Hippocampal formation (tissue), 2 donors: ENCODE measurements around the gene IL17C.
A peak's percentile ranks its signal among the peaks of the same experiment; 100 is the strongest.

ENCODE experiments used
- DNase-seq, 2 donors: peaks; one replicate each; lab custom pipeline; 2025; lab: John Stamatoyannopoulos, UW

IL17C gene

DNA sequence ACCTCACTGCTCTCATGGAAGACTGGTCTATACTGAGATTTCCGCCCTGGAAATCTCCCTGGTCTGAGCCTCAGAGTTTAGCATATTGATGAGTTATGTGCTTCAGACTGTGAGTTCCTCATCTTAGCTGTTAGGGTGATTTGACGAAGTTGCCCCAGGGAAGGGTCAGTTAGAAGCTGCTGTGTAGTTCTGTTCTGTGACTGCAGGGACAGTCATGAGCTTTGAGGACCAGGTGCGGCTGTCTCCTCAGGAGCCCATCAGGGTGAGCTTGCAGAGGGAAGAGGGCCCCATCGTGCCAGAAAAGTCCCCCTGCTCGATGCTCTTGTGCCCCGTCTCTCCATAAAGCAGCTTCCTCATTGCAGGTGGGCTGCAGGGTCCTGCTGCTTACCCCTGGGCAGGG lies 28.3 kb upstream of the IL17C start:
- DNase-seq = no peak

DNA sequence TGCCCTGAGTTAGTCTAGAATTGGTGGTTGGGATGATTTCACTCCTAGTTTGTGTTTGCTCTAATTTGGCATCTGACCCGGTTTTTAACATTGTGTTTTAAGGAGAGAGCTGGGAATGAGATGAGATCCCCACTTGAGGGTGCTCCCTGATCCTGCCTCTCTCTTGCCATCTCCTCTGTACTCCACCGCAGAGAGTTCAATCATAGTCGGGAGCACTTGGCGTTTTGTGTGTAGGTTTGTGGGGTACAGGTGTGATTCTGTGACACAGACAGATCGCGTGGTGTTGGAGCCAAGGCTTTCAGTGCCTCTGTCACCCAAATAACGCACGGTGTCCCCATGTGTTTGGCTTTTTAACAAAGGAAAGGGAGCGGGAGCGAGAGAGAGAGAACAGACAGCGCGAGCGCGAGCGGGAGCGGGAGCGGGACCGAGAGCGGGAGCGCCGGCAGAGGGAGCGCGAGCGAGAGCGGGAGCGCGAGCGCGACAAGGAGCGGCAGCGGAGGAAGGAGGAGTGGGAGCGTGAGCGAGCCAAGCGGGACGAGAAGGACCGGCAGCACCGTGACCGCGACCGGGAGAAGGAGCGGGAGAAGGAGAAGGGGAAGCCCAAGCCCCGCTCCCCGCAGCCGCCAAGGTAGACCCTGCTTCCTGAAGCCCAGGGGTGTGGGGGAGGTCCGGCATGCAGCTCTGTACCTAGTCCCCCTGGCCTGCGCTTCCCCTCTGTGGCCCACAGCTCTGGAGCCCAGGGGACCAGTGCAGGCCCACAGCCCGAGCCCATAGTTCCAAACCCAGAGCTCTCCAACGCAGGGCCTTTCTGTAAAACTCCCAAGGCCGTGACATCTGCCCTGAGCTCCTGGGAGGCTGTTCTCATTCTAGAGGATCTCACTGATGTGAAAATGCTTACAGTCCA lies 27.2 kb upstream of the IL17C start:
- DNase-seq = peak in 1 of 2 donors; percentile 20

DNA sequence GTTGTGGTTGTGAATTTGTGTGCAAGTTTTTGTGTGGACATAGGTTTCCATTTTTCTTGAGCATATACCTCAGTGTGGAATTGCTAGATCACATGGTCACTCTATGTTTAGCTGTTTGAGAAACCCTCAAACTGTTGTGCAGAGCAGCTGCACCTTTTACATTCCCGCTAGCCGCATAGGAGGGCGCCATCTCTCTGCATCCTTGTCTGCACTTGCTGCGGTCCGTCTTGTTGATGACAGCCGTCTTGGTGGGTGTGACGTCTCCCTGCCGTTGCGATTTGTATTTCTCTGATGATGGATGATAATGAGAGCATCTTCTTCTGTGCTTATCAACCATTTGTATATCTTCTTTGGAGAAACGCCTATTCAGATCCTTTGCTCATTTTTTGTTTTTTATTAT lies 25.1 kb upstream of the IL17C start:
- no peak for DNase-seq

DNA sequence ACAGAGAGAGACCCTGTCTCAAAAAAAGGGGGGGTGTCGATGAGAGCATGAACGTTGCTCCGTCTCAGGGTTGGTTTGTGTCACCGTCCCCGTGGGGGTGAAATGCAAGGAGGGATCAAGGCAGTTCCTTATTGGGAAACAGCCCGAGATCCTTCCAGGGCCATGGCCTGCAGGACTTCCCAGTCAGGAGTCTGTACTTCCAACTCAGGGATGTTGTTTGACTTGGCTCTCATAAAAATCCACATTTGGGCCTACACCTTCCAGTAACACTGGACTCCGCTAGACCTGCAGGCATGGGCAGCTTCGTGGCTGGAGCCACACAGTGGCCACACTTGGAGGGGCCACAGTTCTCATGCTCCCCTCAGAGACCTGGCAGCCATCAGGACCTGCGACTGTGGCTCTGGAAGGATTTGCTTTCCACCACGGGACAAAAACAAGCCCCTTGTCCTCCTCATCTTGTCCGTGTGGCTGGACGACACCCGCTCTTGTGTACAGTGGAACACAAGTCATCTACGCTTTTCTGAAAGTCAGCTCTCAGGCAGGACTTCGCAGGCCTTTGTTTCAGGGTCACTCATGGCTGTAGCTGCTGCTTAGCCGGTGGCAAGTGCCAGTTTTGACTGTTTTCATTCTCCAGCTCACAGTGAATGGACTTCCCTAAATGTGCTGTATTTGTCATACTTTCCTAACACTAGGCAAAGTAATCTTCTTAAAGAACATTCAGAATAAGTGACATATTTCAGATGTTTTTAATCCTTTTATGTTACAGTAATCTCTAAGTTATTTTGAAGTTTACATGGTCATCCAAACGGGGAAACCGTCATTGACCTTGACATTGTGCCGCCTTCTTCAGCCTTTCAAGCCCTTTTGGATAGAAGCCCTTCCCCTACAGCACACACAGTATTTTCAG lies 24.2 kb upstream of the IL17C start:
- no peak for DNase-seq

DNA sequence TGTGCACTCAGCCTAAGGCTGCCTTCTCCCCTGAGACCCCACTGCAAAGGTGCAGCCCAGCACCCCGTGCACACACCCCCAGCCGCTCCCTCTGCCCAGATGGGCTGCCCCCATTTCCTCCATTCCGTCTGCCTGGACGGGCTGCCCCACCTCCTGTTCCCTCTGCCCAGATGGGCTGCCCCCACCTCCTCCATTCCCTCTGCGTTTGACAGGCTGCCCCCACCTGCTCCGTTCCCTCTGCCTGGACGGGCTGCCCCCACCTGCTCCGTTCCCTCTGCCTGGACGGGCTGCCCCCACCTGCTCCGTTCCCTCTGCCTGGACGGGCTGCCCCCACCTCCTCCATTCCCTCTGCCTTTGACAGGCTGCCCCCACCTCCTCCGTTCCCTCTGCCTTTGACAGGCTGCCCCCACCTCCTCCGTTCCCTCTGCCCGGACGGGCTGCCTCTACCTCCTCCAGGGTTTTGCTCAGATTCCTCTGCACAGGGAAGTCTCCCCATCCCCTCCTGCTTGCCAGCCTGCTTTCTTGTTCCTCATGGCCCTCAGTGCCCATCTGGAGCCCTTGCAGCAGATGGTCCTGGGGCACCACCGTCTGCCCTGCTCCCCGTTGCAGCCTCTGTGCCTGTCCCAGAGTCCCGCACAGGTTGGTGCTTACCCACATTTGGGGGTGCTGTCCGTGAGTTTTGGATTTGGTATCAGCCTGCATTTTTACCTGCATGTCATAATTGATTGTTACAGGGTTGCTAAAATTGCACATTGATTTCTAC lies 23.4 kb upstream of the IL17C start:
- DNase-seq = no peak

DNA sequence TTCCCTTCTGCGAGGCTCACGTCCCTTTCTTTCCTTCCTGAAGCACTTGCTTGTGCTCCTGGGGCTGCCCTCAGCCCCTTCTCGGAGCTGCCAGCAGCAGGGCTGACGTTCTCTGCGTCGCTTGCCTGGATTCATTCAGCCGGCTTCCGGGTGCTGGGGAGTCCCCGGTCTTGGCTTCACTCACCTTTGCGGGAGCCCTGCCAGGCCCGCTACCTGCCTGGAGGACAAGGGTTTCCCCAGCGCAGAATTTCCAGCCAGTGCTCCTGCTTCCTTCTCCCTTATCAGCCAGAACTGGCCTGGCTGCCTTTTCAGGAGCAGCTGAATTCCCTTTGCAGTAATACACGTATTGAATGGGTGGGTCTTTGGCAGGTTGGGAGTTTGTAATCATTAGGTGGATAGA lies 22.1 kb upstream of the IL17C start:
- DNase-seq = no peak

DNA sequence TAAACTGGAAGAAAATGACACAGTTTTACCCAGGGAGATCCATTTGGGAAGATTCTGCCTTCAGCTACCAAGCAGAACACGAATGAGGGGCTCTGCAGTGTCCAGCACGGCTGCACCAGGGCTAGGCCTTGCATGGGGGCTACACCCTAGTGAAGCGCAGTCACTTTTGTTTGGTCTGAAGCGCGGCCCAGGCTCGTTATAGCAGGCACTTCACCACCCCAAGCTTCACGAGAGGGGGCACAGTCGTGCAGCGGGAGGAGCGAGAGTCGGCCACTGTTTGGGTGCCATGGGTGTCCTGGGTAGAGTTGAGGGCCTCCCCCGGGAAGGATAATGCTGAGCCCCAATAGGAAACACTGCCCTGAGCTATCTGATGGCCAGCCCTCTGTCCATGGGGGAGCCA lies 21.6 kb upstream of the IL17C start:
- DNase-seq = no peak

DNA sequence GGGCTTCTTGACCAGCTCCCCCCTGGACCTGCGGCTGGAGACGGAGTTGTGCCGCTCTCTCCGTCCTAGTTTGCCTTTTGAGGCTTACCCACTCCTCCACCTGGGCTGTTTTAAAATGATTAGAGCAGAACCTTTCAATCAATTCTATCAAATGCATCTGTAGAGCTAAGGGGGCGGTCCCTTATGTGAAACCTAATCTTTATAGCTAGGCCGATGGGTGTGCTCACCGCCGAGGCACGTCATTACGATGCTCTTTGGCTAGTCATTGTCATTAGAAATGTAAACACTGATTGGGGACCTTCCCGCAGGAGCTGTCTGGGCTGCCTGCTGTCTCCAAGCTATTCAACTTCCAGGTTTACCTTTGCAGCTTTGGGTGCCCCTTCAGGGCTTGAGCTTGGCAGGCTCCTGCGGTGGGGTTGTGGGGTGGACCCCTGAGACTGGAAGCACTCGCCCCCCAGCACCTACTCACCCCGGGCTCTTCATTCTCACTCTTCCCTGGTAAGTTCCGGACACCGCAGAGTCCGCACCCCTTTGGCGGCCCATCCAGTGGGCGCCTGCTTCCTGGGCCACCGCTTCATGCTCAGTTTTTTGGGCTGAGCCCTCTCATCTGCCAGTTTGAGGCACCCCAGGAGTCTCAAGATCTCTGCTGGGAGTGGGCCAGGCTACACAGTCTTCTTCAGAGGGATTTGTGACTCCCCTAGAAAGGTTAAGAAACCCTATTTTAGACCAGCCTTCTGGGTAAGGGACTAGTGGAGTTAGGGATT lies 20.9 kb upstream of the IL17C start:
- DNase-seq = no peak

DNA sequence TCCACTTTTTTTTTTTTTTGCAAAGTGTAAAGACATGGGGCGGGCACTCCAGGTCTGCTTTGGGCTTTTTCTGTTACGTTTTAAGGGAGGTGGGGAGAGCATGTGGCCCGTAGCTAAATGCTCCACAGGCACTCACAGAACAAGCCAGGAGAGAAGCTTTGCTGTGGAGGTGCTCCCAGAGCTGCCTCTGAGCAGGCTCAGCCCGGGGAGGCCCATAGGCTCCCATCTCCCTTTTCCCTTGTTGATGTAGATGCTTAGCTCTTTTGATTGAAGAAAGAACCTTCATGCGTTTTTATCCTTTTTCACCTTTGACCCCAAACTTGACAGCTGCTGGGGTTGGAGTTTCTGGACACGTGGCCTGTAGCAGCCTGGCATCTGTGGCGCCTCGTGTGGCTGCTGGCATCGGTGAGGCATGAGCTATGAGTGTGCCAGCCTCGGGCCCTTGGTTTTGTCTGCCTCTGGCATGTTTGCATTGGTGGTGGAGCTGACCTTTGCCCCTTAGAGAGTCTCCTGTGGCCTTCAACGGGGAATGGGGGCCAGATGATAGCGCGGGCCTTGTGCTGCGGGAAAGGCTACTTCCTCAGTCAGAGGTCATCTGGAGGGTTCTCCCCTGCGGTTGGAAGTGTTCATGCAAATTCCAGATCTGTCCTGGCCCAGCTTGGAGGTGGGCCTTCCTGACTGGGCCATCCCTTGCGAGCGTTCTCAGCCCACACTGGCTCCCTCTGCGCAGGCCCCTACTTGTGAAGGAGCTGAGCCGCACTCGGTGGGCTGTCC lies 20.0 kb upstream of the IL17C start:
- DNase-seq = no peak

DNA sequence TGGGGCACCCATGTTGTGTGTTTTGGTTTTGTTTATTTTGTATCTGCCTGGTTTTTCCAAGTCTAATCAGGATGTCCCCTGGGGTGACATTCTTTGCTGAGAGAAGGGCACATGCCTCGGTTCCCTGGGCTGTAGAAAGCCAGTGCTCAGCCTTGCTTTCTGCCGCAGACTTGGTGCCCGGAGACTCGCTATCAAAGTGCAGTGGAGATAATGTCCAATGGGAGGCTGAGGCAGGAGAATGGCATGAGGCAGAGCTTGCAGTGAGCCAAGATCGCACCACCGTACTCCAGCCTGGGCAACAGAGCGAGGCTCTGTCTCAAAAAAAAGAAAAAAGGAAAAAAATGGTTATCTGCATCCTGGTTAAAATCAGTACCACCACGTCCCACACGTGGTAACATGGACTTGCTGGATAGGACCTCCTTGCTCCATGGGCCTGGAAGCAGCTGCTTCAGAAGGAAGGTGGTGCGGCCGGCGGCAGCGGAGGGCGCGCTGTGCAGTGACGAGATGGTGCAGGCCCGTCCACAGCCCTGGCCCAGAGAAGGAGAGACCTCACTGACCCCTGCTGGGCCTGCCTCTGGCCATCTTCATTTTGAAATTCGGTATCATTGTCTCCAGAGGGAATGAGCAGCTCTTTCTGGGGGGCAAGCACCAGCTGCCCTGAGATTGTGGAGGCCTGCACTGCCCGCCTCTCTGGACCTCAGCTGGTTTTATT lies 19.3 kb upstream of the IL17C start:
- no peak for DNase-seq

DNA sequence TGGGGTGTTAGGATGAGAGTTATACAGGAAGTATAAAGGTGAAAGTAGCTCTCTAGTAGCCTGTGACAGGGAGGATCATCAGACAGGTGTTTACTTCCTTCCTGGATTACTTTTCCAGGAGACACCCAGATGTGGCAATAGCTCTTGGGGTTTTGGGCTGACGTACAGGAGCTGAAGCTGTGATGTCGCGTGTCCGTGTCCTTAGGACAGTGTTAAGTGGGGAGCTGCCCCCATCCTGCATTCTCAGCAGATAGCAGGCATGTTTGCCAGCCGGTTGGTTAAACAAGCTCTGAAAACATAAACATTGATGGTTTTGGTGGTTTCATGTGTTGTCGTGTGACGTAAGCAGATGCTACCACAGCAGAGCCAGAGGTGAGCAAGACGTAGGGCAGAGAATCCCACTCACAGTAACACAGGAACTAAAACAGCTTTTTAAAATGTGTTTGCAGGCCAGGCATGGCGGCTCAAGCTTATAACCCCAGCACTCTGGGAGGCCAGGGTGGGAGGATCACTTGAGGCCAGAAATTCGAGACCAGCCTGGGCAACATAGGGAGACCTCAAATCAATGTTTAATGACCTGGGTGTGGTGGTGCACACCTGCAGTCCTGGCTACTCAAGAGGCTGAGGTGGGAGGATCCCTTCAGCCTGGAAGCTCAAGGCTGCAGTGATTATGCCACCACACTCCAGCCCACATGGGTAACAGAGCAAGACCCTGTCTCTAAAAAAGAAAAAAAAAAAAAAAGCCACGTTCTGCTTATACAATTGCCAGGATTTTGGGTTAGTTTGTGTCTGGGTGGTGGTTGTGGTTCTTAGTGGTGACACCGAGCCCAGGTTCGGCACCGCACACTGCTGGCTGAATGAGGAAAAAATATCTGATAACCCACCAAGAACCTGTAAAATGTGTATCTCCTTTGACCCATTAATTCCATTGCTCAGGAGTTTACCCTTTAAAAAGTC lies 18.2 kb upstream of the IL17C start:
- no peak for DNase-seq

DNA sequence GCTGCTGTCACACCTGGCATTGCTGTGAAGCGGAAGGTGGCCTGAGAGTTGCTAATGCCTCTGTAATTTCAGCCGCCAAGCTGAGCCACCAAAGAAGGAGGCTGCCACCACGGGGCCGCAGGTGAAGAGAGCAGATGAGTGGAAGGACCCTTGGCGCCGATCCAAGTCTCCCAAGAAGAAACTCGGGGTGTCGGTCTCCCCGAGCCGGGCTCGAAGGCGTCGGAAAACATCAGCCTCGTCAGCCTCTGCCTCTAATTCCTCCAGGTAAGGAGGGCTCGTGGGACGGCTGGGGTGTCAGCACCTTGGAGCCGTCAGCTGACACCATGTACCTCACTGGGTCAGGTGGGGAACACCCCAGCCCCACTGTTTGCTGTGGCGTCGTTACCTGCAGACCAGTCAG lies 16.2 kb upstream of the IL17C start:
- DNase-seq = no peak

DNA sequence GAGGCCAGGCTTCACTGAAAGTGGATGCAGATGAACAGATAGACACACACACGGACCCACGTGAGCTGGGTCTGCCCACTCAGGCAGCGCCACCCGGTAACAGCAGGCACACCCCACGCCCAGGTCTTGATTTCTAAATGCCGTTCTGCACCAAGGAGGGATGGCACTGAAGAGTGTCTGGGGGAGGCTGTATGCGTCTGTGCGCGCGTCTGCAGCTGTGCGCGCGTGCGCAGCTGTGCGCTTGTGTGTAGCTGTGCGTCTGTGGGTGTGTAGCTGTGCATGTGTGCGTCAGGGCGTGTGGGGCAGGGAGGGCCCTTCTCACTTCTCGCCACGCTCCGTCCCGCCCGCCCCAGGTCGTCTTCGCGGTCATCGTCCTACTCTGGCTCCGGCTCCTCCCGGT lies 15.5 kb upstream of the IL17C start:
- no peak for DNase-seq

DNA sequence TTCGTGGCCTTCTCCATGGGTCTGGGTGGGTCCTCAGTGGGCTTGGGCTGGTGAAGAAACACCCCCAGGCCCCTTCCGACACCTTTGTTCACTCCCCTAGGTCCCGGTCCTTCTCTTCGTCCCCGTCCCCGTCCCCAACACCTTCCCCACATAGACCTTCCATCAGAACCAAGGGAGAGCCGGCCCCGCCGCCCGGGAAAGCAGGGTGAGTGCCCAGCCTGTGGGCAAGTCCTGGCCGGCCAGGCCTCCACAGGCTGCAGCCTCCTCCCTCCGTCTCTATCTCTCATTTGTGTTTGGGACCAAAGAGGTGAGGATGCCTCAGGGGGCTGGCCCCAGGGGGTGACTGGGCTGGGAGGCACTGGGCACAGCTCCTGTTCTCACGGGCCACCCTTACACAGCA lies 14.5 kb upstream of the IL17C start:
- no peak for DNase-seq

DNA sequence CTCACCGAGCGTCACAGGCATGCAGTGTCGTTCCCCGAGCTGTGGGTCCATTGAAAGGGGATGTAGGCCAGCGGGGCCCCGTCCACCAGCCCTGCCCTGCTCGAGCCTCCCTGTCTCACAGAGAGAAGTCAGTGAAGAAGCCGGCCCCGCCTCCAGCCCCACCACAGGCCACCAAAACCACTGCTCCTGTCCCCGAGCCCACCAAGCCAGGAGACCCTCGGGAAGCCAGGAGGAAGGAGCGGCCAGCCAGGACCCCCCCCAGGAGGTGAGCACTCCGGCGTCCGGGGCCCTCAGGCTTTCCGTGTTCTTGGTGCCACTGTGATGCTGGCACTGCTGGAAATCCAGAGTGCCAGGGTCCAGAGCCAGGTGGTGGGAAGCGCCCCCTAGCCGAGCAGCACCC lies 13.9 kb upstream of the IL17C start:
- DNase-seq = no peak

DNA sequence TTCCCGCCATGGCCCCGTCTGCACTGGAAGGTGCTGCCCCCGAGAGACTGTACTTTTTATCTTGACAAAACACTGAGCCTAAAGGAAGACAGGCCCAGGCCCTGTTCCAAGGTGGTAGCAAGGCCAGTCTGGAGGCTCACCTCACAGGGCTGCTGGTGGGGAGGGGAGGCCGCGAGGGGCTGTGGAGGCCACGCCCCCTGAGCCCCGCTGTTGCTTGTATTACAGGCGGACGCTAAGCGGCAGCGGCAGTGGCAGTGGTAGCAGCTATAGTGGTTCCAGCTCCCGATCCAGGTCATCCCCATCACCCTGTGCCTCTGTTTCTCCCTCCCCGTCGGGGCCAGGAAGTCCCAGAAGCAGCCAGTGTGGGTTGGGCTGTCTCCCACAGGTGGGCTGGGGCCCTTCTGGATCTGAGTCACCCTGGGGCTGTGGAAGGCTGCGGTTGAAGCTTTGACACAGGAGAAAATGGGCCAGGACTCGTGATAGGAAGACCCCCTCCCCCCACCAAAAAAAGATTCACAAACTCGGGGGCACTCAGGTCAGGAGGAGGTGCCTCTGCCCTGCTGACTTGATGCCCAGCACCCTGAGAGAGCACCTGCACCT lies 13.3 kb upstream of the IL17C start:
- no peak for DNase-seq

DNA sequence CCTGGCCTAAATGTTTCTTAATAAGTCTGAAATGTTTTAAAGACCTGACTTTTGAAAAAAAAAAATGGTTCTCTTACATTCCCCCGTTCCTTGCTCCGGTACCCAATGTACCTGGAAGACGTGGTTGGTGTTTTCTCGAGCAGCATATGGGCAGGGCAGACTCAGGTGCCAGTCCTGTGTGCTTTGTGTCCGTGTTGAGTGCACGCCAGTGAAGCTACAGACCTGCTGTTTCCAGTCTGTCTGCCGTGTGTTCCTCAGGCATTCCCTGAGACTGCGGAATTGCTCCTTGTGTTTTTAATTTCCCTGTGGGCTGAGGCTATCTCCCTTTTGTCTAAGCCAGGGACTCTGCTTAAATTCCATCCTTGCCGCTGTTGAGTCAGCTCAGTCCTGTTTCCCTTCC lies 11.7 kb upstream of the IL17C start:
- no peak for DNase-seq
